ENCODE measurements around the gene LINC00237. TPM values are rescaled to one million over a fixed set of nuclear protein-coding genes. Genes with fewer than 3 reads are reported as not detected.

Gene LINC00237
- total RNA-seq, 2 experiments from 2014 or later = not detected

GRCh38 chr20:21087862-21088540 lies 18.2 kb downstream of the LINC00237 start:
- H3K9me3 Mint-ChIP-seq = no peaks in the 10 kb centered on the region
- intact Hi-C loops (cut with micrococcal nuclease) = no loop called here
- no peak overlapping the region for H3K4me3 Mint-ChIP-seq
- no peak overlapping the region for H3K27ac Mint-ChIP-seq
- H3K27me3 Mint-ChIP-seq (ENCODE audit: low read depth) = peaks cover 52% of the 10 kb centered on the region
- CTCF ChIA-PET = interaction anchor here (0.6 kb wide), 1 partner anchor 177 kb away, joined by 3 read pairs; no protein-coding TSS in a partner anchor
- DNase-seq = no peak
- no peaks in the 10 kb centered on the region for H3K4me1 Mint-ChIP-seq (ENCODE audit: low read depth)
- H3K36me3 Mint-ChIP-seq (ENCODE audit: low read depth) = no peaks in the 10 kb centered on the region

GRCh38 chr20:21083825-21084325 lies 22.3 kb downstream of the LINC00237 start:
- Mint-ChIP-seq H3K4me3 (no peak overlapping the region), H3K9me3 (no peaks in the 10 kb centered on the region), H3K36me3 (ENCODE audit: low read depth) (no peaks in the 10 kb centered on the region), H3K27me3 (ENCODE audit: low read depth) (peaks cover 46% of the 10 kb centered on the region), H3K27ac (no peak overlapping the region), H3K4me1 (ENCODE audit: low read depth) (no peaks in the 10 kb centered on the region)
- intact Hi-C loops (cut with micrococcal nuclease) = no loop called here
- no peak for DNase-seq
- CTCF ChIA-PET = no interaction called here

- peaks cover 42% of the 10 kb centered on the region for H3K27me3 Mint-ChIP-seq (ENCODE audit: low read depth)
- no peak overlapping the region for H3K27ac Mint-ChIP-seq
- CTCF ChIA-PET = no interaction called here
- H3K4me3 Mint-ChIP-seq = no peak overlapping the region
- no peak for DNase-seq
- H3K4me1 Mint-ChIP-seq (ENCODE audit: low read depth) = no peaks in the 10 kb centered on the region
- no peaks in the 10 kb centered on the region for H3K36me3 Mint-ChIP-seq (ENCODE audit: low read depth)
- H3K9me3 Mint-ChIP-seq = no peaks in the 10 kb centered on the region
- intact Hi-C loops (cut with micrococcal nuclease) = no loop called here
Measured at GRCh38 chr20:21082584-21082983, 23.6 kb downstream of the LINC00237 start.

- intact Hi-C loops (cut with micrococcal nuclease) = no loop called here
- DNase-seq = no peak
- Mint-ChIP-seq H3K36me3 (ENCODE audit: low read depth) (no peaks in the 10 kb centered on the region), H3K4me1 (ENCODE audit: low read depth) (no peaks in the 10 kb centered on the region), H3K27ac (no peak overlapping the region), H3K27me3 (ENCODE audit: low read depth) (peaks cover 26% of the 10 kb centered on the region), H3K4me3 (no peak overlapping the region), H3K9me3 (no peaks in the 10 kb centered on the region)
- CTCF ChIA-PET = no interaction called here
Measured at GRCh38 chr20:21077809-21078345, 28.3 kb downstream of the LINC00237 start.

GRCh38 chr20:21076073-21076472 lies 30.1 kb downstream of the LINC00237 start:
- no peak for DNase-seq
- Mint-ChIP-seq H3K27me3 (ENCODE audit: low read depth) (peaks cover 14% of the 10 kb centered on the region), H3K27ac (no peak overlapping the region), H3K4me3 (no peak overlapping the region), H3K9me3 (no peaks in the 10 kb centered on the region), H3K36me3 (ENCODE audit: low read depth) (no peaks in the 10 kb centered on the region), H3K4me1 (ENCODE audit: low read depth) (no peaks in the 10 kb centered on the region)
- intact Hi-C loops (cut with micrococcal nuclease) = no loop called here
- CTCF ChIA-PET = interaction anchor here (0.6 to 0.7 kb wide), 2 partner anchors 70 to 216 kb away, joined by 3 read pairs; no protein-coding TSS in a partner anchor

GRCh38 chr20:21075471-21075870 lies 30.7 kb downstream of the LINC00237 start:
- H3K9me3 Mint-ChIP-seq = no peaks in the 10 kb centered on the region
- CTCF ChIA-PET = interaction anchor here (0.7 kb wide), 1 partner anchor 215 kb away, joined by 3 read pairs; no protein-coding TSS in a partner anchor
- no peak for DNase-seq
- peaks cover 13% of the 10 kb centered on the region for H3K27me3 Mint-ChIP-seq (ENCODE audit: low read depth)
- intact Hi-C loops (cut with micrococcal nuclease) = no loop called here
- no peaks in the 10 kb centered on the region for H3K4me1 Mint-ChIP-seq (ENCODE audit: low read depth)
- H3K27ac Mint-ChIP-seq = no peak overlapping the region
- no peak overlapping the region for H3K4me3 Mint-ChIP-seq
- no peaks in the 10 kb centered on the region for H3K36me3 Mint-ChIP-seq (ENCODE audit: low read depth)

- Mint-ChIP-seq H3K36me3 (ENCODE audit: low read depth) (no peaks in the 10 kb centered on the region), H3K4me3 (no peak overlapping the region), H3K4me1 (ENCODE audit: low read depth) (no peaks in the 10 kb centered on the region), H3K9me3 (no peaks in the 10 kb centered on the region), H3K27me3 (ENCODE audit: low read depth) (peaks cover 12% of the 10 kb centered on the region), H3K27ac (no peak overlapping the region)
- CTCF ChIA-PET = no interaction called here
- intact Hi-C loops (cut with micrococcal nuclease) = no loop called here
- DNase-seq = no peak
Measured at GRCh38 chr20:21074605-21075336, 31.4 kb downstream of the LINC00237 start.

- H3K27me3 Mint-ChIP-seq (ENCODE audit: low read depth) = peaks cover 13% of the 10 kb centered on the region
- H3K27ac Mint-ChIP-seq = no peak overlapping the region
- intact Hi-C loops (cut with micrococcal nuclease) = no loop called here
- no peaks in the 10 kb centered on the region for H3K36me3 Mint-ChIP-seq (ENCODE audit: low read depth)
- no peak for DNase-seq
- no peaks in the 10 kb centered on the region for H3K9me3 Mint-ChIP-seq
- no peaks in the 10 kb centered on the region for H3K4me1 Mint-ChIP-seq (ENCODE audit: low read depth)
- H3K4me3 Mint-ChIP-seq = no peak overlapping the region
- CTCF ChIA-PET = no interaction called here
Measured at GRCh38 chr20:21067255-21067654, 38.9 kb downstream of the LINC00237 start.

- CTCF ChIA-PET = no interaction called here
- H3K9me3 Mint-ChIP-seq = no peaks in the 10 kb centered on the region
- intact Hi-C loops (cut with micrococcal nuclease) = no loop called here
- H3K36me3 Mint-ChIP-seq (ENCODE audit: low read depth) = no peaks in the 10 kb centered on the region
- DNase-seq = no peak
- no peak overlapping the region for H3K27ac Mint-ChIP-seq
- no peaks in the 10 kb centered on the region for H3K4me1 Mint-ChIP-seq (ENCODE audit: low read depth)
- H3K4me3 Mint-ChIP-seq = no peak overlapping the region
- H3K27me3 Mint-ChIP-seq (ENCODE audit: low read depth) = peaks cover 20% of the 10 kb centered on the region
Measured at GRCh38 chr20:21064924-21065323, 41.2 kb downstream of the LINC00237 start.

- Mint-ChIP-seq H3K27ac (no peak overlapping the region), H3K27me3 (ENCODE audit: low read depth) (peaks cover 22% of the 10 kb centered on the region), H3K36me3 (ENCODE audit: low read depth) (no peaks in the 10 kb centered on the region), H3K9me3 (no peaks in the 10 kb centered on the region), H3K4me1 (ENCODE audit: low read depth) (no peaks in the 10 kb centered on the region), H3K4me3 (no peak overlapping the region)
- CTCF ChIA-PET = interaction anchor here (0.7 kb wide), 1 partner anchor 199 kb away, joined by 3 read pairs; no protein-coding TSS in a partner anchor
- intact Hi-C loops (cut with micrococcal nuclease) = no loop called here
- DNase-seq = no peak
Measured at GRCh38 chr20:21063276-21063675, 42.9 kb downstream of the LINC00237 start.

- H3K27me3 Mint-ChIP-seq (ENCODE audit: low read depth) = peaks cover 23% of the 10 kb centered on the region
- CTCF ChIA-PET = no interaction called here
- no peak overlapping the region for H3K27ac Mint-ChIP-seq
- intact Hi-C loops (cut with micrococcal nuclease) = no loop called here
- no peaks in the 10 kb centered on the region for H3K4me1 Mint-ChIP-seq (ENCODE audit: low read depth)
- DNase-seq = no peak
- no peaks in the 10 kb centered on the region for H3K9me3 Mint-ChIP-seq
- no peaks in the 10 kb centered on the region for H3K36me3 Mint-ChIP-seq (ENCODE audit: low read depth)
- no peak overlapping the region for H3K4me3 Mint-ChIP-seq
Measured at GRCh38 chr20:21053002-21053762, 53.0 kb downstream of the LINC00237 start.

- Mint-ChIP-seq H3K27me3 (ENCODE audit: low read depth) (peaks cover 23% of the 10 kb centered on the region), H3K36me3 (ENCODE audit: low read depth) (no peaks in the 10 kb centered on the region), H3K27ac (no peak overlapping the region), H3K4me1 (ENCODE audit: low read depth) (no peaks in the 10 kb centered on the region), H3K9me3 (no peaks in the 10 kb centered on the region), H3K4me3 (no peak overlapping the region)
- CTCF ChIA-PET = no interaction called here
- DNase-seq = no peak
- intact Hi-C loops (cut with micrococcal nuclease) = no loop called here
Measured at GRCh38 chr20:21052686-21053001, 53.5 kb downstream of the LINC00237 start.

Data from activated naive CD4-positive, alpha-beta T cell treated with anti-CD3 and anti-CD28 coated beads for 36 hours (primary cell).